Measurements from ENCODE around the gene IFNAR1.

DNA sequence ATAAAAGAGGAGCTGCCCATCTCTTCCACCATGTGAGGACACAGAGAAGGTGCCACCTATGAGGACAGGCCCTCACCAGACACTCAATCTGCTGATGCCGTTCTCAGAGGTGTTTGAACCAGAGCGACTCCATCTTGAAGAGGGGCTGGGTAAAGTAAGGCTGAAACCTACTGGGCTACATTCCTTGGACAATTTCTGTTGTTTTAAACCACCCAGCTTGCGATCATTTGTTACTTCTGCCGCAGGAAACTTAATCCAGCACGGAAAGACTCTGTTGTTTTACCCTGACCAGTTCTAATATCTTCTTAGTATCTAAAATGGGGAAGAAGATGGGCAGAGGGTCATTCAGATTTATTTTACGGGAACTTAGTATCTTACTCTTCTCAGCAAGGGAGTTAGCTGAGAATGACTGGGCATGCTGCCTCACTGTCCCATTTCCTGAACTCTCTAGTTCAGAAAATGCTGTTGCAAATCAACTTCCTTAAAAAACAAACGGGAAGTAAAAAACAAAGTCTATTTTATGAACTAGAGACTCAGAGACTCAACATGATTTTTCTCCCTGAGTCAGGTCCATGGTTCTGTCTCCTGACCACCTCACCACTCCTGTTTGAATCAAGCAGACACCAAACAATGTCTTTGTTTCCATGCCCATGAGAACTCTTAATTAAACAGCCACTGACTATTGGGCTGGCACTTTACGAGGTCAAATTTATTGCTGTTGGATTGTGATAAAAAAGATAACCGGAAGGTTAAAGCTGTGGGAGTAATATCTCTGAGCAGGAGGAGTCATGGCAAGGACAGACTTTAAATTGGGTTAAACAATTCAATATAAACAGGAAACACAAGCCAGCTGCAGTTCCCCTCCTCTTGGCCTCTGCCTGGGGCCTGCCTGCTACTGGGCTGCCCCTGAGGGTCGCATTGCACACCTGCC, 23.8 kb upstream of the IFNAR1 start:
- TF ChIP-seq EP300 (IDR thresholded peaks at IDR 0.05; ENCODE audit: low read depth) (no peak), POLR2AphosphoS5 (IDR thresholded peaks at IDR 0.05) (no peak)
- TF ChIP-seq, protein P1, sequence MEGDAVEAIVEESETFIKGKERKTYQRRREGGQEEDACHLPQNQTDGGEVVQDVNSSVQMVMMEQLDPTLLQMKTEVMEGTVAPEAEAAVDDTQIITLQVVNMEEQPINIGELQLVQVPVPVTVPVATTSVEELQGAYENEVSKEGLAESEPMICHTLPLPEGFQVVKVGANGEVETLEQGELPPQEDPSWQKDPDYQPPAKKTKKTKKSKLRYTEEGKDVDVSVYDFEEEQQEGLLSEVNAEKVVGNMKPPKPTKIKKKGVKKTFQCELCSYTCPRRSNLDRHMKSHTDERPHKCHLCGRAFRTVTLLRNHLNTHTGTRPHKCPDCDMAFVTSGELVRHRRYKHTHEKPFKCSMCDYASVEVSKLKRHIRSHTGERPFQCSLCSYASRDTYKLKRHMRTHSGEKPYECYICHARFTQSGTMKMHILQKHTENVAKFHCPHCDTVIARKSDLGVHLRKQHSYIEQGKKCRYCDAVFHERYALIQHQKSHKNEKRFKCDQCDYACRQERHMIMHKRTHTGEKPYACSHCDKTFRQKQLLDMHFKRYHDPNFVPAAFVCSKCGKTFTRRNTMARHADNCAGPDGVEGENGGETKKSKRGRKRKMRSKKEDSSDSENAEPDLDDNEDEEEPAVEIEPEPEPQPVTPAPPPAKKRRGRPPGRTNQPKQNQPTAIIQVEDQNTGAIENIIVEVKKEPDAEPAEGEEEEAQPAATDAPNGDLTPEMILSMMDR (IDR thresholded peaks at IDR 0.05), result no peak

Measured in transverse colon (tissue), 4 donors.